Heart left ventricle (tissue), 16 donors: Measurements from ENCODE around the gene MALSU1. TPM values are rescaled to one million over a fixed set of nuclear protein-coding genes. Genes with fewer than 3 reads are reported as not detected.

ENCODE experiments used
- ATAC-seq, 4 donors: fragments of 200-7000 bp; cut with Tn5 transposase; one replicate each; pipeline ENCODE4 v1.9.1; 2020 to 2022; ENCODE audit warnings: moderate library complexity in 4 of 4, mild to moderate bottlenecking in 3 of 4, moderate number of reproducible peaks in 1 of 4
- DNase-seq, 5 donors: peaks; one replicate each; pipeline ENCODE4 v3.0.0-alpha.2; 2020
- H3K27ac ChIP-seq, 12 donors: fragments of 200-600 bp; sonication (generic) in 4 of 12; one replicate each; pipeline versions ENCODE4 v1.5.0 to v1.8.0; 2016 to 2022; ENCODE audit warnings: mild to moderate bottlenecking in 2 of 12
- H3K27me3 ChIP-seq, 9 donors: fragments of 200-600 bp; sonication (generic) in 2 of 9; one replicate each; pipeline versions ENCODE4 v1.5.1 to v1.8.0; 2016 to 2022; ENCODE audit warnings: mild to moderate bottlenecking in 3 of 9
- H3K36me3 ChIP-seq, 9 donors: fragments of 200-600 bp; sonication (generic) in 2 of 9; one replicate each; pipeline versions ENCODE4 v1.5.0 to v1.8.0; 2018 to 2022; ENCODE audit warnings: mild to moderate bottlenecking in 2 of 9
- H3K4me1 ChIP-seq, 12 donors: fragments of 200-600 bp; sonication (generic) in 4 of 12; one replicate each; pipeline versions ENCODE4 v1.5.0 to v1.8.0; 2016 to 2022; ENCODE audit warnings: mild to moderate bottlenecking in 3 of 12
- H3K4me3 ChIP-seq, 12 donors: fragments of 200-600 bp; sonication (generic) in 4 of 12; one replicate each; pipeline versions ENCODE4 v1.5.0 to v1.8.0; 2017 to 2022; ENCODE audit warnings: mild to moderate bottlenecking in 9 of 12, moderate library complexity in 4 of 12
- H3K9me3 ChIP-seq, 12 donors: fragments of 200-600 bp; sonication (generic) in 4 of 12; one replicate each; pipeline versions ENCODE4 v1.5.0 to v1.8.0; 2016 to 2022; ENCODE audit warnings: mild to moderate bottlenecking in 1 of 12
- CTCF ChIP-seq, 12 donors: fragments of 200-600 bp; sonication (generic) in 4 of 12; IDR thresholded peaks; one replicate each; pipeline versions ENCODE4 v1.5.0 to v1.8.0; 2018 to 2022; ENCODE audit warnings: antibody characterized with exemption in 12 of 12, mild to moderate bottlenecking in 5 of 12
- POLR2A ChIP-seq, 2 donors: fragments of 450-650 bp; IDR thresholded peaks; one replicate each; pipeline ENCODE4 v1.6.1; 2017; ENCODE audit warnings: antibody characterized with exemption in 2 of 2, mild to moderate bottlenecking in 2 of 2, moderate library complexity in 2 of 2
- WGBS, 4 donors: extraction: QIAGEN DNeasy Blood & Tissue Kit in 2 of 4; methylation state at CpG; one replicate each; pipeline versions ENCODE4 v1.1.5 to v1.1.7; 2013 to 2018; 5-methylcytosine and 5-hydroxymethylcytosine counted together
- intact Hi-C, 10 donors: fragments of 100-400 bp; cut with DNase I; formaldehyde crosslinking; loops; one replicate each; pipeline versions ENCODE4 v1.11.1 to v1.14.2; 2022
- polyA plus RNA-seq, 2 donors: library from polyadenylated mRNA; stranded (reverse); fragments of 200-250 nt; gene quantifications; one replicate each; pipeline ENCODE4 v1.2.3, GENCODE V29; 2013
- total RNA-seq, 9 donors: library from RNA; depleted of rRNA in 2 of 9; stranded (reverse); fragments of >200 nt in 2 of 9; fragmentation: NEBNext Ultra II Directional in 3 of 9; extraction: Animal tissue kit (Norgen Biotek cat#: 25700) in 3 of 9; gene quantifications; one replicate each; pipeline versions ENCODE4 v1.1.0 to v1.2.4, GENCODE V29; 2016 to 2023
- donor health status: ischemic (EF 13 %, LVEDD 7.1; RV severe dilation, severe dysfunction).
- donor health status: healthy with polysubstance abuse.
- donor health status: DM: no; HTN: yes; CAD: no.
- donor health status: DM: no; HTN: no; CAD: no.
- donor health status: ischemic (EF 25% LVEDD 6.9; RV normal size, moderate dysfunction).
- donor health status: ischemic (EF 25% LVEDD 5.7; RV mildly dilated, moderate dysfunction).
- donor health status: healthy.
- donor health status: DM: yes; HTN: yes; CAD: no.
- donor health status: ischemic (EF 35%, LVEDD 5.7; RV mildly dilated, moderate dysfunction).
- donor health status: nonischemic (EF 11% LVEDD 7.7; RV severe dilation, severe dysfunction).
- donor health status: DM: yes; HTN: yes; CAD: no.
- donor health status: PGD.
- donor health status: ischemic (EF 29% LVEDD 5.4; RV normal size, mild dysfunction).
- donor health status: nonischemic (EF 23%, LVEDD 6.1; RV moderate dilation, normal function).

The MALSU1 gene
- total and polyA plus RNA-seq, 11 donors, result 40.3 to 128 (median 104) TPM

GRCh38 chr7:23290993-23291392, 8.1 kb upstream of the MALSU1 start:
- ATAC-seq (no peak), DNase-seq (no peak)
- Histone ChIP-seq H3K4me1 (no peaks in the 10 kb centered on the region), H3K9me3 (no peaks in the 10 kb centered on the region), H3K36me3 (no peaks in the 10 kb centered on the region), H3K27ac (no peak overlapping the region), H3K27me3 (peaks cover 0 to 7% (median 0%) of the 10 kb centered on the region in 9 donors), H3K4me3 (no peak overlapping the region)
- intact Hi-C loops, result loop anchor here in 2 of 10 donors (10.0 kb wide), 2 partner anchors 186 to 244 kb away; partner anchors contain the start of genes KLHL7 (in 1 of the 2) and TRA2A (in 1 of the 2)
- WGBS, 4 donors, result 92 to 95% (median 95%) methylated on average over 9 of the region's 9 CpGs
- TF ChIP-seq POLR2A (IDR thresholded peaks at IDR 0.05) (no peak), CTCF (IDR thresholded peaks at IDR 0.05) (no peak)

GRCh38 chr7:23291957-23292560, 7.1 kb upstream of the MALSU1 start:
- WGBS, 4 donors, result 63 to 70% (median 66%) methylated on average over 3 of the region's 3 CpGs
- Histone ChIP-seq H3K9me3 (no peaks in the 10 kb centered on the region), H3K36me3 (no peaks in the 10 kb centered on the region), H3K27me3 (peaks cover 0 to 7% (median 0%) of the 10 kb centered on the region in 9 donors), H3K4me1 (no peaks in the 10 kb centered on the region), H3K4me3 (no peak overlapping the region), H3K27ac (no peak overlapping the region)
- DNase-seq (no peak), ATAC-seq (no peak)
- intact Hi-C loops, result loop anchor here in 2 of 10 donors (10.0 kb wide), 2 partner anchors 187 to 243 kb away; partner anchors contain the start of genes KLHL7 (in 1 of the 2) and TRA2A (in 1 of the 2)
- TF ChIP-seq POLR2A (IDR thresholded peaks at IDR 0.05), result no peak
- no peak for TF ChIP-seq CTCF (IDR thresholded peaks at IDR 0.05)

GRCh38 chr7:23292623-23293022, 6.5 kb upstream of the MALSU1 start:
- Histone ChIP-seq H3K27ac (no peak overlapping the region), H3K4me1 (no peaks in the 10 kb centered on the region), H3K9me3 (no peaks in the 10 kb centered on the region), H3K36me3 (no peaks in the 10 kb centered on the region), H3K4me3 (no peak overlapping the region), H3K27me3 (peaks cover 0 to 7% (median 0%) of the 10 kb centered on the region in 9 donors)
- TF ChIP-seq POLR2A (IDR thresholded peaks at IDR 0.05) (no peak), CTCF (IDR thresholded peaks at IDR 0.05) (no peak)
- ATAC-seq (no peak), DNase-seq (no peak)
- intact Hi-C loops, result loop anchor here in 2 of 10 donors (10.0 kb wide), 2 partner anchors 188 to 242 kb away; partner anchors contain the start of genes KLHL7 (in 1 of the 2) and TRA2A (in 1 of the 2)
- WGBS, 4 donors, result 93 to 98% (median 96%) methylated on average over 4 of the region's 4 CpGs

GRCh38 chr7:23293500-23294073, 5.6 kb upstream of the MALSU1 start:
- no peak for DNase-seq
- Histone ChIP-seq H3K27ac (no peak overlapping the region), H3K36me3 (no peaks in the 10 kb centered on the region), H3K27me3 (peaks cover 0 to 7% (median 0%) of the 10 kb centered on the region in 9 donors), H3K4me1 (peaks cover 0 to 8% (median 4%) of the 10 kb centered on the region in 12 donors), H3K4me3 (no peak overlapping the region), H3K9me3 (no peaks in the 10 kb centered on the region)
- ATAC-seq, result no peak
- intact Hi-C loops, result loop anchor here in 2 of 10 donors (10.0 kb wide), 2 partner anchors 189 to 241 kb away; partner anchors contain the start of genes KLHL7 (in 1 of the 2) and TRA2A (in 1 of the 2)
- TF ChIP-seq POLR2A (IDR thresholded peaks at IDR 0.05) (no peak), CTCF (IDR thresholded peaks at IDR 0.05) (no peak)
- 85 to 93% (median 87%) methylated on average over 10 to 12 of the region's 12 CpGs for WGBS, 4 donors
